Measurements from ENCODE around the gene CUEDC2.

The CUEDC2 gene

GRCh38 chr10:102437515-102437914, 5.1 kb upstream of the CUEDC2 start:
- Histone ChIP-seq H3K9me3 (ENCODE audit: control insufficient read depth, low read length) (no peaks in the 10 kb centered on the region), H3K36me3 (ENCODE audit: control insufficient read depth, insufficient read depth, low read length) (no peaks in the 10 kb centered on the region), H3K4me1 (ENCODE audit: control insufficient read depth, insufficient read depth, low read length, poor library complexity, severe bottlenecking) (peaks cover 37% of the 10 kb centered on the region), H3K4me3 (ENCODE audit: insufficient read depth, low read depth, low read length, poor library complexity, severe bottlenecking) (no peak overlapping the region), H3K27me3 (replicated peaks; ENCODE audit: control insufficient read depth, insufficient read depth, low read length, poor library complexity, severe bottlenecking) (no peaks in the 10 kb centered on the region), H3K27ac (ENCODE audit: insufficient read depth, low read length, poor library complexity, severe bottlenecking) (no peak overlapping the region)
- DNase-seq, result no peak

GRCh38 chr10:102436312-102436711, 3.9 kb upstream of the CUEDC2 start:
- H3K4me1 ChIP-seq (ENCODE audit: control insufficient read depth, insufficient read depth, low read length, poor library complexity, severe bottlenecking), result peaks cover 46% of the 10 kb centered on the region
- no peaks in the 10 kb centered on the region for H3K9me3 ChIP-seq (ENCODE audit: control insufficient read depth, low read length)
- H3K27me3 ChIP-seq (replicated peaks; ENCODE audit: control insufficient read depth, insufficient read depth, low read length, poor library complexity, severe bottlenecking), result no peaks in the 10 kb centered on the region
- H3K27ac ChIP-seq (ENCODE audit: insufficient read depth, low read length, poor library complexity, severe bottlenecking), result peak overlapping the region; percentile 67
- DNase-seq, result no peak
- peak overlapping the region; percentile 56 for H3K4me3 ChIP-seq (ENCODE audit: insufficient read depth, low read depth, low read length, poor library complexity, severe bottlenecking)
- H3K36me3 ChIP-seq (ENCODE audit: control insufficient read depth, insufficient read depth, low read length), result no peaks in the 10 kb centered on the region

GRCh38 chr10:102435529-102436233, 3.3 kb upstream of the CUEDC2 start:
- Histone ChIP-seq H3K27me3 (replicated peaks; ENCODE audit: control insufficient read depth, insufficient read depth, low read length, poor library complexity, severe bottlenecking) (no peaks in the 10 kb centered on the region), H3K4me3 (ENCODE audit: insufficient read depth, low read depth, low read length, poor library complexity, severe bottlenecking) (peak overlapping the region; percentile 56), H3K36me3 (ENCODE audit: control insufficient read depth, insufficient read depth, low read length) (no peaks in the 10 kb centered on the region), H3K27ac (ENCODE audit: insufficient read depth, low read length, poor library complexity, severe bottlenecking) (peak overlapping the region; percentile 67), H3K4me1 (ENCODE audit: control insufficient read depth, insufficient read depth, low read length, poor library complexity, severe bottlenecking) (peaks cover 46% of the 10 kb centered on the region), H3K9me3 (ENCODE audit: control insufficient read depth, low read length) (no peaks in the 10 kb centered on the region)
- no peak for DNase-seq

- Histone ChIP-seq H3K4me3 (ENCODE audit: insufficient read depth, low read depth, low read length, poor library complexity, severe bottlenecking) (peak overlapping the region; percentile 56), H3K36me3 (ENCODE audit: control insufficient read depth, insufficient read depth, low read length) (no peaks in the 10 kb centered on the region), H3K4me1 (ENCODE audit: control insufficient read depth, insufficient read depth, low read length, poor library complexity, severe bottlenecking) (peaks cover 46% of the 10 kb centered on the region), H3K27ac (ENCODE audit: insufficient read depth, low read length, poor library complexity, severe bottlenecking) (peak overlapping the region; percentile 67), H3K9me3 (ENCODE audit: control insufficient read depth, low read length) (no peaks in the 10 kb centered on the region), H3K27me3 (replicated peaks; ENCODE audit: control insufficient read depth, insufficient read depth, low read length, poor library complexity, severe bottlenecking) (no peaks in the 10 kb centered on the region)
- no peak for DNase-seq
Observed at GRCh38 chr10:102435133-102435497, 2.7 kb upstream of the CUEDC2 start.

- peak overlapping the region; percentile 67 for H3K27ac ChIP-seq (ENCODE audit: insufficient read depth, low read length, poor library complexity, severe bottlenecking)
- peak overlapping the region; percentile 56 for H3K4me3 ChIP-seq (ENCODE audit: insufficient read depth, low read depth, low read length, poor library complexity, severe bottlenecking)
- H3K4me1 ChIP-seq (ENCODE audit: control insufficient read depth, insufficient read depth, low read length, poor library complexity, severe bottlenecking), result peaks cover 46% of the 10 kb centered on the region
Observed at GRCh38 chr10:102434394-102435132, 2.2 kb upstream of the CUEDC2 start.

GRCh38 chr10:102433619-102434046, 1.3 kb upstream of the CUEDC2 start:
- Histone ChIP-seq H3K27ac (ENCODE audit: insufficient read depth, low read length, poor library complexity, severe bottlenecking) (peak overlapping the region; percentile 75), H3K36me3 (ENCODE audit: control insufficient read depth, insufficient read depth, low read length) (no peaks in the 10 kb centered on the region), H3K27me3 (replicated peaks; ENCODE audit: control insufficient read depth, insufficient read depth, low read length, poor library complexity, severe bottlenecking) (no peaks in the 10 kb centered on the region), H3K9me3 (ENCODE audit: control insufficient read depth, low read length) (no peaks in the 10 kb centered on the region), H3K4me1 (ENCODE audit: control insufficient read depth, insufficient read depth, low read length, poor library complexity, severe bottlenecking) (peaks cover 46% of the 10 kb centered on the region), H3K4me3 (ENCODE audit: insufficient read depth, low read depth, low read length, poor library complexity, severe bottlenecking) (no peak overlapping the region)
- DNase-seq, result no peak

More at GRCh38 chr10:102434394-102435132, 2.2 kb upstream of the CUEDC2 start:
- no peaks in the 10 kb centered on the region for H3K36me3 ChIP-seq (ENCODE audit: control insufficient read depth, insufficient read depth, low read length)
- no peaks in the 10 kb centered on the region for H3K27me3 ChIP-seq (replicated peaks; ENCODE audit: control insufficient read depth, insufficient read depth, low read length, poor library complexity, severe bottlenecking)
- DNase-seq, result no peak
- H3K9me3 ChIP-seq (ENCODE audit: control insufficient read depth, low read length), result no peaks in the 10 kb centered on the region

- H3K27me3 ChIP-seq (replicated peaks; ENCODE audit: control insufficient read depth, insufficient read depth, low read length, poor library complexity, severe bottlenecking), result no peaks in the 10 kb centered on the region
- no peak for DNase-seq
- no peaks in the 10 kb centered on the region for H3K36me3 ChIP-seq (ENCODE audit: control insufficient read depth, insufficient read depth, low read length)
- peaks cover 39% of the 10 kb centered on the region for H3K4me1 ChIP-seq (ENCODE audit: control insufficient read depth, insufficient read depth, low read length, poor library complexity, severe bottlenecking)
- H3K9me3 ChIP-seq (ENCODE audit: control insufficient read depth, low read length), result no peaks in the 10 kb centered on the region
- H3K4me3 ChIP-seq (ENCODE audit: insufficient read depth, low read depth, low read length, poor library complexity, severe bottlenecking), result peak overlapping the region; percentile 95
- peak overlapping the region; percentile 75 for H3K27ac ChIP-seq (ENCODE audit: insufficient read depth, low read length, poor library complexity, severe bottlenecking)
Observed at GRCh38 chr10:102431452-102432124, 786 bp downstream of the CUEDC2 start.

GRCh38 chr10:102429468-102429867, 2.9 kb downstream of the CUEDC2 start:
- Histone ChIP-seq H3K27ac (ENCODE audit: insufficient read depth, low read length, poor library complexity, severe bottlenecking) (no peak overlapping the region), H3K4me3 (ENCODE audit: insufficient read depth, low read depth, low read length, poor library complexity, severe bottlenecking) (no peak overlapping the region), H3K4me1 (ENCODE audit: control insufficient read depth, insufficient read depth, low read length, poor library complexity, severe bottlenecking) (peaks cover 24% of the 10 kb centered on the region), H3K36me3 (ENCODE audit: control insufficient read depth, insufficient read depth, low read length) (peaks cover 4% of the 10 kb centered on the region), H3K27me3 (replicated peaks; ENCODE audit: control insufficient read depth, insufficient read depth, low read length, poor library complexity, severe bottlenecking) (no peaks in the 10 kb centered on the region), H3K9me3 (ENCODE audit: control insufficient read depth, low read length) (no peaks in the 10 kb centered on the region)
- DNase-seq, result no peak

- Histone ChIP-seq H3K27me3 (replicated peaks; ENCODE audit: control insufficient read depth, insufficient read depth, low read length, poor library complexity, severe bottlenecking) (no peaks in the 10 kb centered on the region), H3K27ac (ENCODE audit: insufficient read depth, low read length, poor library complexity, severe bottlenecking) (no peak overlapping the region), H3K9me3 (ENCODE audit: control insufficient read depth, low read length) (no peaks in the 10 kb centered on the region), H3K4me1 (ENCODE audit: control insufficient read depth, insufficient read depth, low read length, poor library complexity, severe bottlenecking) (peaks cover 22% of the 10 kb centered on the region), H3K4me3 (ENCODE audit: insufficient read depth, low read depth, low read length, poor library complexity, severe bottlenecking) (no peak overlapping the region), H3K36me3 (ENCODE audit: control insufficient read depth, insufficient read depth, low read length) (peaks cover 5% of the 10 kb centered on the region)
- no peak for DNase-seq
Observed at GRCh38 chr10:102426803-102427287, 5.5 kb downstream of the CUEDC2 start.

GRCh38 chr10:102425444-102425843, 6.9 kb downstream of the CUEDC2 start:
- Histone ChIP-seq H3K4me1 (ENCODE audit: control insufficient read depth, insufficient read depth, low read length, poor library complexity, severe bottlenecking) (peaks cover 20% of the 10 kb centered on the region), H3K9me3 (ENCODE audit: control insufficient read depth, low read length) (no peaks in the 10 kb centered on the region), H3K27me3 (replicated peaks; ENCODE audit: control insufficient read depth, insufficient read depth, low read length, poor library complexity, severe bottlenecking) (no peaks in the 10 kb centered on the region), H3K36me3 (ENCODE audit: control insufficient read depth, insufficient read depth, low read length) (peaks cover 5% of the 10 kb centered on the region), H3K27ac (ENCODE audit: insufficient read depth, low read length, poor library complexity, severe bottlenecking) (no peak overlapping the region), H3K4me3 (ENCODE audit: insufficient read depth, low read depth, low read length, poor library complexity, severe bottlenecking) (no peak overlapping the region)
- DNase-seq, result no peak

Data from effector memory CD4-positive, alpha-beta T cell (primary cell).